Measurements from ENCODE around the gene IGF2R. TPM values are rescaled to one million over a fixed set of nuclear protein-coding genes. Genes with fewer than 3 reads are reported as not detected.

The IGF2R gene
- total RNA-seq, 1 donor from 2014 or later: 156 TPM

DNA sequence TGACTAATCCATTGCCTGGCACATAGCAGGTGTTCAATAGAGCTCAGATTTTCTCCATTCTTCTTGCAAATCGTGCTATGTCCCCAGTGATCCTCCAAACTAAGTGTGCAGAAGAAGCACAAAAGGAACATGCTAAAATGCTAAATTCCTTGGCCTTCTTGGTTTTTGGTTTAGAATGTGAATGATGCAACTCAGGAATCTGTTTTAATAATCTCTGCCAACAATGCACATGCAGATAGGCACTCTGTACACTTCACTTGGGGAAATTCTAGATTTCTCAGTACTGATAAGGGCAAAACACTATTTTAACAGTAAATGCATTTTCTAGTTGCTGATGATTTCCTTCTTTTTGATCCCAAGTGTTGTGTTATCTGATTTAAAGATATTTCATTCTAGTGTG is 188.0 kb downstream of the IGF2R start:
- ATAC-seq: no peak
- intact Hi-C loops (cut with DNase I): no loop called here
- H3K4me1 ChIP-seq: no peaks in the 10 kb centered on the region

DNA sequence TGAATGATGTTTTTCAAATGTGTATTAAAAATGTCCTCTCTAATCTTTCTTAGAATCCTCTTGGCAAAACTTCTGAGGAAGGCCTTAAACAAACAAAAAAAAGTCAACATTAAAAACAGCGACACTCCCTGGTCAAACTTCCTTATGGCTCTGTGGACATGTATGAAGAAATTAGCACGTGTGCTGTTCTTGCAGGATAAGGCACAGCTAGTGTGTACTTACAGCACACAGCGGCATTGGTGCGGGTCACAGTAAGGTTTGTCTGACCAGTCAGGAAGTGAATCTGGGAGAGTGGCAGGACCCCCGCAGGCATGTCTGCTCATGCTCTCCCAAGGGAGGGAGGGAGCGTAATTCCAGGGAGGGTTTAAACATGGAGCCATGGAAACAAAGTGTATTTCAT is 191.6 kb downstream of the IGF2R start:
- DNase-seq: no peak
- intact Hi-C loops (cut with DNase I): no loop called here
- no peaks in the 10 kb centered on the region for H3K36me3 ChIP-seq
- no peaks in the 10 kb centered on the region for H3K27me3 ChIP-seq (ENCODE audit: low read depth)
- peak; percentile 65 to 75 for ATAC-seq
- no peak overlapping the region for H3K4me3 ChIP-seq
- no peak overlapping the region for H3K27ac ChIP-seq
- no peaks in the 10 kb centered on the region for H3K4me1 ChIP-seq
- TF ChIP-seq CTCF (IDR thresholded peaks at IDR 0.05): peak; percentile 24
- no peaks in the 10 kb centered on the region for H3K9me3 ChIP-seq

More for the DNA sequence above, 188.0 kb downstream of the IGF2R start:
- DNase-seq: no peak
- Histone ChIP-seq H3K9me3 (no peaks in the 10 kb centered on the region), H3K27ac (no peak overlapping the region), H3K36me3 (no peaks in the 10 kb centered on the region), H3K27me3 (ENCODE audit: low read depth) (no peaks in the 10 kb centered on the region), H3K4me3 (no peak overlapping the region)
- TF ChIP-seq CTCF (IDR thresholded peaks at IDR 0.05): no peak

Other genes with a start within 250 kb of the IGF2R start
- 78.4 TPM for gene WTAP, start 241.6 kb upstream of the IGF2R start, total RNA-seq
- gene ACAT2, start 207.0 kb upstream of the IGF2R start, total RNA-seq: 42.4 TPM
- gene TCP1, start 179.5 kb upstream of the IGF2R start, total RNA-seq: 112 TPM
- 47.8 TPM for gene MRPL18, start 178.6 kb upstream of the IGF2R start, total RNA-seq
- gene PNLDC1, start 168.8 kb upstream of the IGF2R start, total RNA-seq: 0.27 TPM
- gene MAS1, start 78.1 kb upstream of the IGF2R start, total RNA-seq: not detected
- 2.6 TPM for gene SLC22A1, start 152.7 kb downstream of the IGF2R start, total RNA-seq